ENCODE results near the gene HLX.

HLX gene

DNA sequence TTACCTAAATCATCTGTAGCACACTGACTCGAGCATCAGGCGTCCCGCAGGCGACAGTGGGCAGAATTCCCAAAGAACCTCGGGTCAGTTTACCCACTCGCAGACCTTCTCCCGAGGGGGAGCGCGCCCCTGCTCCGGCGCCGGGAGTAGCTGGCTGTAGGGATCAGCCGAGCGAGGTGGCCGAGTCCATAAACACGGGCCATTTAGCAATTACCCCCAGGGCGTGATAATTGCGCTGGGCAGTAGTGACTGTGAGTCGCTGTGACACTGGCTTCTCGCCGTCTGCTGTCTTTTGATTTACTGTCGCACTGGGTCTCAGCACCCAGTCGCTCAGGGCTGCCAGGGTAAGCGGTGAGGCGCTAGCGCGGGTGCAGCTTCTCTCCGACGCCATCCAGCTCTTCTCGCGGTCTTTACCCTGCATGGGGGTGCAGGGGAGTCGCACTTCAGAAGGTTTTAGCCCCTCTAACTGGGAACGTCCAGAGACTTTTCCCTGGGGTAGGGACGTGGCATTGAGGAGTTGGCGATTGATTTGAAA, 16.2 kb downstream of the HLX start:
- DNase-seq (ENCODE audit: low read depth, low spot score) = no peak

DNA sequence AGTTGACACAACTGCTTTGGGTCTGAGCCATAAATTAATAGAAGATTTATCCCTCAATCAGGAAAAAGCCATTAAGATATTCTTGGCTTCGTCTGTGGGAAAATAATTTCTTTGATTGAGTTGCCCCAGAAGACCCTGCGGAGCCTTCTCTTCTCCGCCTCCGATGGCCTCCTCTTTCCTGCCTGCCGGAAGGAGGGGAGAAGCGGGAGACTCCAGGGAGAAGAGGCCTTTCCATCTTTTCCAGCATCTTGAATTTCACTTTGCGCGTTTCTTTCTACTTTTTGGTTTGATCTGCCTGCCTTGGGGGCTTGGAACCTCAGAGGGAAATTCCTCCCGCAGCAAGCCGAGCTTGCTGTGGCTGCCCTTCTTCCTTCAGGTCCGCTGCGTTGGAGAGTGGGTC, 16.8 kb downstream of the HLX start:
- no peak for DNase-seq (ENCODE audit: low read depth, low spot score)

- no peak for DNase-seq (ENCODE audit: low read depth, low spot score)
These were observed 21.6 kb downstream of the HLX start for GRCh38 chr1:220900842-220901241.

DNA sequence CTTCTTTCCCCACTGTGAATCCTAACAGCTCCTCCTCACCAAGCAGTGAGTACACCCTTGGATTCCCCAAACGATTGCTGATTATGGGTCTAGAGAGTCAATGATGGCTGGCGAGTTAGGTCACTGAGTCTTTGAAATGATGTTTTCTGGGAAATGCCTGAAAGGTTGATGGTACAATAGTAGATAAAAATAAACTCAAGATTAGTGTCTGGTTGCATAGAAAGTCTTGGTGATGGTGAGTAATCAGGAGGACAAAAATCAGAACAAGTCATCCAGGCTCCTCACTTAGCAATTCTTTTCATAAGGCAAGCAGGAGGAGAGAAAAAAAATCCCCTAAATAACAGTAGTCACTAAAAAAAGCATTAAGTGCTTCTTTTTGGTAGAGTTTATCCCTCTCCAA, 22.6 kb downstream of the HLX start:
- no peak for DNase-seq (ENCODE audit: low read depth, low spot score)

DNA sequence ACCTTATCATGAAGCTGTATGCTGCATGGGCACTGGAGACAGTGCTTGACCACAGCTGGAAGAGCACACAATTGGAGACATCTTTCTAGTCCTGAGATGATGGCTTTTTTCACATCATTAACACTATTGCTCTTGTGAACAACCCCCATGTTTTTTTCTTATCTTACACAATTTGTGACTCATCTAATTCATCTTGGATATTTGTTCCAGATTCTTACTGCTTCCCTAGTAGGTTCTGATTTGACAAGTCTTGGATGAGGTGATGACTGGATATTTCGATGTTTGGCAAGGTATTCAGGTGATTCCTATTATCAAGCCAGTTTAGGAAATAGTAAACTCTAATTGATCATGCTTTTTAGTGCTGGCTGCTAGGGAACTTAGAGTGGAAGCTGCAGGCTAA, 23.7 kb downstream of the HLX start:
- DNase-seq (ENCODE audit: low read depth, low spot score) = no peak

DNA sequence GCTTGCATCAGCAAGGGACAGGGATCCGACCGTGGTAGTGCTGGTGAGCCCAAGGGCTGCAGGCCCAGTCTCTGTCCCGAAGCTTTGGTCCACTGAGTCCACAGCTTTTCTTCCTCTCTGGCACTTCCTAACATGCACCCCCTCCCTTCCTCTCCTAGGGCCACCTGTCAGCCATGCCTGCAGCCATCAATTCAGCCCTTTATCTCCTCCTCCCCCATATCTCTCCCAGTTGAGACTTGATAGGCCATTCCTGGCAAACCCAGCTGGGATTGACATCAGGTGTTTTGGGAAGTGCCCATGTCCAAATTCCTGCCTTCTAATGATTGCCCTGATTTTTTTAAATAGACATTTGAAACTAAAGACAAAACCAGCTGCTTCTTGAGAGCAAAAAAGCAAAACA, 25.6 kb downstream of the HLX start:
- no peak for DNase-seq (ENCODE audit: low read depth, low spot score)

- DNase-seq (ENCODE audit: low read depth, low spot score) = no peak
These were observed 26.7 kb downstream of the HLX start for GRCh38 chr1:220905650-220906560.

DNA sequence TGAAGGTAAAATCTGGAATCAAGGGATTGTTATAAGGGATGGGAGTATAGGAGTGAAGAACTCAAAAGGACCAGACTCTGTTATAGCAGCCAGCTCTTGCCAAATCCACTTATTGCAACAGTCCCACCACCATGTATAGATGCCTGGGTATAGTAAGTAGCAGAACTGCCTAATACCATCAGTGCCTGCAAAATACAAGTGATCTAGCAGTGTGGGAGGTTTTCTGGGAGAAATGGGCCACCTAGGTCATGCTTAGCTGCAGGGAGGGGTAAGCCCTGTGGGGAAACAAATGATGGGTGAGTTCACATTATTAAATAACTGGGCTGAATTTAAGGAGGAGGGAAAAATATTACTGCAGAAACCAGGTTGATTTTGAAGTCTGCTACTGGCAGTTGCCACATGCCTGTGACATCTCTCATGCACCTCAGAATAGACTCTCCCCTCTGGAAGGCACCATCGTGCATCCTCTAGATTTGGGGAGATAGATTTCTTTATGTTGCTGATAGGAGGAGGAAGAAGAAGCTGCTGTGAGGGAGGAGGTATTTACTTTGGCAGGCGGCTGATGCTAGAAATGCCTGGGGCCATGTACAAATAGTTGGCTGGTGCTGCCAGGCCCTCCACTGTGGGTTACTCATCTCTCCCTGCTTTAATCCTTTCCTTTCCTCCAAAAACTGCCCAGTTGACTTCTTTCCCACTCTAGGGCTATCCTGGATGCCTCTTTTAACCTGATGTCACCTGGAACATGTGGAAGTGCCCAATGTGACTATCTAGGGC, 27.5 kb downstream of the HLX start:
- DNase-seq (ENCODE audit: low read depth, low spot score) = no peak

- no peak for DNase-seq (ENCODE audit: low read depth, low spot score)
These were observed 29.5 kb downstream of the HLX start for GRCh38 chr1:220908757-220909156.

DNA sequence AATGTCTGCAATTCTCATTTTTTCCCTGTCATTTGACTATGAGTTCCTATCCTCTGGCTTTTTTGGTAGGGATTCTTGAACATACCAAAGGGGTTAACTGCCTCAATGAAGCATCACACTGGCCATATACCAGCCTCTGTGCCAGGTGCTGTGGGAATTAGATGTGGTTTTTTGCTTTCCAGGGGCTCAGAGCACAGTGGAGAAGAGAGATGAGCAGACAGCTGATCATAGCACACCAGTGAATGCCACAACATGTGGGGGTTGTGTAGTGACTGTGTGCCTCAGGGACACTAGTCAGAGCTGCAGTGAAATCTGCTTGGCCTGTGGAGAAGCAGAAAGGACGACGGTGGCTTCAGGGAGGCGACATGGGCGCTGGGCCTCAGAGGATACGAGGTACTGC, 30.8 kb downstream of the HLX start:
- no peak for DNase-seq (ENCODE audit: low read depth, low spot score)

DNA sequence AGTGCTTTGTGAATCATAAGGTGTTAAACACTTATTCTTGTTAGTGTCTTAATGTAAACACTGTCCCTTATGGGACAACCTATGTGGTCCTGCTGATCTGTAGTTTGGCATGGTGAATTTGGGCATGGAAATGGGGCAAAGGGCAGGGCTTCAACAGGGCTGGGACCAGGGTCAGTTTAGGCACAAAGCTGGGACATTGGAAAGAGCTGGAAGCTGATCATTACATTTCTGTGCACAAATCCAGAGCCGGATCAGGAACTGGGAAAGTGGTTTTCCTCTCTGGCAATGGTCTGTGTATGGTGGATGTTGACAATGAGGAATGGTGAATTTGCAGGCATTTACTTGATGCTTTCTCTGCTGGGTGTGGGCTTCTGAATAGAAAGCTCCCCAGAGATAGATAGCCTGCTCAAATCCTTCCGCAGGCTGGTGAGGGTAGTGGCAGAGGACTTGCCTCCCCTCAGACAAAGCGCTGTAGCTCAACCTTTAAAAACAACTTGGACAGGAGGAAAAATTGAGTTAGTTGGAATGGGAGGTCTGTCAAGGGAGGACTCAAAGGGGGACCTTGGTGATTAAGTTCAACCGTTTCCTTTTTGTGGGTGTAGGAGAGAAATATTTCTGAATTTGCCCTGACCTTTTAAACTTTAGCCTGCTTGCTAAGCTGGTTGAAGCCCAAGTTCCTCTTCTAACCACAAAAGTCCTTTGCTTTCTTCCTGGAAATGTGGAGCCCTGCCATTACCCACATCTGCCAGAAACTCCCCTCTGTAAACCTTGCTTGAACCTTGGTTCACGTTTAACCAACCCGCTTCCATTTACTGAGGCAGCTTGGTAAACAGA, 35.3 kb downstream of the HLX start:
- DNase-seq (ENCODE audit: low read depth, low spot score) = no peak

GRCh38 chr1:220915117-220915440, 35.8 kb downstream of the HLX start:
- no peak for DNase-seq (ENCODE audit: low read depth, low spot score)

DNA sequence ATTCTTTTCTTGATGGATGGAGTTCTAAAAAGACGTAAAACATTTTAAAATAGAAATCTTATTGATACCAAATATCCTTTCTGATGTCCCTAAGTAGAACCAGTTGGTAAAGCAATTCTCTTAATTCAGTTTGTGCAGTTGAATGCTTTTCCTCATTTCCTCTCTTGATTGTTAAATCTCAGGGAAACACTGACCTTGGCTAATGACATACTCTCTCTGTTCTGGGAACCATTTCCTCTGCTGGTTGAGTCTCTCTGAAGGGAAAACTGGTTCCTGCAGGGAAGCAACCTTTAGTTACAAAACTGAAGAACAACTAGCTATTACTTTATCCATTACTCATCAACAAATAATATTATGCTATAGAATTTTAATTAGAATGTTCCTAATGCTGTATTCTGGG, 36.7 kb downstream of the HLX start:
- DNase-seq (ENCODE audit: low read depth, low spot score) = no peak

DNA sequence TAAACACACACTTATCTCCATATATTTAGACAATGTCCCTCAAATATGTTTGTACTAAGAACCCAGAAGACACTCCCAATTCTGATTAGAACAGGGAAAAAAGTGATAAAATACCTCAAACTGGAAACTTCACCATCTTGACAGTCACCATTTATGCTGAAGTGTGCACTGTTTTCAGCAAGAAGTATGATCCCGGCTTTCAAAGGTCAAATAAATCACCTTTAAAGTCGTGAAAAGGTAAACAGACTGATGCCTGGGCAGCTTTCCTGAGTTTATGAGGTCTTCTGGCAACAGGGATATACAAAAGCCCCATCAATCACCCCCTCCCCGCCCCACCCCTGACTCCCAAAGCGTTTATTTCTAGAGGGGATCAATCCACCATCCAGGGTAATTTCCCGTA, 37.9 kb downstream of the HLX start:
- no peak for DNase-seq (ENCODE audit: low read depth, low spot score)

GRCh38 chr1:220917535-220918209, 38.4 kb downstream of the HLX start:
- DNase-seq (ENCODE audit: low read depth, low spot score) = no peak

DNA sequence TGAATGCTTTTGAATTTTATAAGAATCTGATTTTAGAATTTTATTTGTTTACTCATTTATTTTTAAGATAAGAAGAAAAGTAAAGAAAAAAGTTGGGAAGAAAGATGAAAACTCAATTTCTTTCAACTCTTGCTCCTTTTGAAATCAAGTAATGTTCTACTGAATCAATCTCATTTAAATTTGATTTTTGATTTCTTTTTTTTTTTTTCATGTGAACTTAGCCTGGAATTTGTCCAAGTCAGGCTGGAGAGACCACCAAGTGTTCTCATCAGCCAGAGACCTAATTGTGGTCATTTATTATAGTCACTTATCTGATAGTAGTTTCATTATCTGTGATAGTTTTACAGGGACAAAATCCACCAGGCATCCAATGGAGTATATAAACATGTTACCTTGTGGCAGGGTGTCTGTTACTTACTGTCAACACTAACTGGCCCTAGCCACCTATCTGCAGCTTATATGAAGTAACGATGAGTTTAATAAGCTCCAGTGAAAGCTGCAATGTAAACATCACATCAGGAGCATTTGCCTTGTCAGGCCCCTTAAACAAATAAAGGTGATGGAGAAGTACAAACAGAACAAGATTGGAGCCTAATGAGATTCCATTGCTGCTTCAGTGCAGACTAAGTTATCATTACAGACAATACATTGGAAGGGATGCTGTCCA, 39.2 kb downstream of the HLX start:
- no peak for DNase-seq (ENCODE audit: low read depth, low spot score)

- no peak for DNase-seq (ENCODE audit: low read depth, low spot score)
These were observed 41.7 kb downstream of the HLX start for GRCh38 chr1:220920967-220921366.

DNA sequence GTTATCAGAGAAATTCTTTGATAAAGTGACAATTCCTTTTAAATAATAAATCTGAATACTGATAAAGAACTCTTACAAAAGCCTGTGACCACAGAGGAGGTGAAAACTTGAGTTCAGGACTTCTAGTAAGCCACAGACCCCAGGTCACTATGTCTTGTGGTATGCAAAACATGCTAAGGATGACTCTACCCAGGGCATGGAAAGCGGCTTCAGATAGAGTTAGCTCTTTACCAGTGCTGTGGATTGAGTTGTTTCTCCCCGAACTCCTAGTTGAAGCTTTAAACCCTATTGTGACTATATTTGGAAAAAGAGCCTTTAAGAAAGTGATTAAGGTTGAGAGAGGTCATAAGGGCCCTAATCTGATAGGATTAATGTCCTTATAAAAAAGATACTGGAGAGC, 42.3 kb downstream of the HLX start:
- no peak for DNase-seq (ENCODE audit: low read depth, low spot score)

GRCh38 chr1:220921971-220922635, 42.9 kb downstream of the HLX start:
- DNase-seq (ENCODE audit: low read depth, low spot score) = no peak

GRCh38 chr1:220922951-220923350, 43.7 kb downstream of the HLX start:
- DNase-seq (ENCODE audit: low read depth, low spot score) = no peak

All from brain pericyte (primary cell).